Sigmoid colon (tissue), 4 donors: ENCODE data around the gene RBFOX1.

Experiments
- CTCF ChIP-seq, 4 experiments: fragments of 450-650 bp in 3 of 4; fragments of 200-600 bp in 1 of 4; IDR thresholded peaks; one replicate each; pipeline ENCODE4 v1.5.1; 2016 to 2019; ENCODE audit warnings: antibody characterized with exemption in 4 of 4, mild to moderate bottlenecking in 3 of 4, moderate library complexity in 2 of 4
- POLR2AphosphoS5 ChIP-seq, 4 donors: sonication (generic); formaldehyde crosslinking; IDR thresholded peaks; one replicate each; pipeline ENCODE4 v1.6.1; 2017; ENCODE audit warnings: antibody characterized with exemption in 4 of 4

GRCh38 chr16:7613518-7613917 is 280.9 kb downstream of the RBFOX1 start:
- TF ChIP-seq CTCF (IDR thresholded peaks at IDR 0.05) = no peak
- TF ChIP-seq POLR2AphosphoS5 (IDR thresholded peaks at IDR 0.05) = no peak
